Measurements from ENCODE around the gene FZR1.

GRCh38 chr19:3539756-3540118 lies 33.6 kb downstream of the FZR1 start:
- TF ChIP-seq EP300 (IDR thresholded peaks at IDR 0.05) (no peak), CTCF (IDR thresholded peaks at IDR 0.05) (no peak)

Data from suprapubic skin (tissue), 3 donors.